NCI-H460 (cell line): ENCODE measurements around the gene TMEM179. TPM values are rescaled to one million over a fixed set of nuclear protein-coding genes. Genes with fewer than 3 reads are reported as not detected.
"Not testable (repeated sequence)": the region's sequence is repeated elsewhere in the genome, so short reads cannot be mapped to it uniquely, and the experiment has no call there.

Experiments used
- DNase-seq: peaks from one replicate; pipeline ENCODE4 v3.0.0-alpha.2; 2016; ENCODE audit warnings: low read depth; ENCODE audit errors: extremely low read depth
- total RNA-seq: library from RNA; depleted of rRNA; stranded (reverse); fragments of >200 nt; shearing (Covaris generic); gene quantifications from 2 replicates; pipeline ENCODE4 v1.2.3, GENCODE V29; 2014

The TMEM179 gene
- total RNA-seq, 1 experiment from 2014 or later, result 3.8 TPM

DNA sequence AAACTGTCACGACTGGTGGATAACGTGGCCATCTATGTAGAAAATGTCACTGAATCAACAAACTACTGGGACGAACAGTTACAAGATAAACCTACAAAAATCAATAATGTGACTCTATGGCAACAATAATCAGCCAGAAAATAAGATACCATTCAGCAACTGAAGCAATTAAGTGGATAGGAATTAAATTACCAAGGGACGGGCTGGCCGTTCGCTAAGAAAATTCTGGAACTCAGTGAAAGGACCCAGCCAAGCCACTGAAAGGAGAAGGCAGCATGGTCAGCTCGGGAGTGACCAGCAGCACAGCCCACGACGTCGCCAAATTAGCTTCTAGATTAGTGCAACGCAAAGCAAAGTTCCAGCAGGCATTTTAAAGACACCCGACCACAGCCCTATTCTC is 33.6 kb upstream of the TMEM179 start:
- no peak for DNase-seq

DNA sequence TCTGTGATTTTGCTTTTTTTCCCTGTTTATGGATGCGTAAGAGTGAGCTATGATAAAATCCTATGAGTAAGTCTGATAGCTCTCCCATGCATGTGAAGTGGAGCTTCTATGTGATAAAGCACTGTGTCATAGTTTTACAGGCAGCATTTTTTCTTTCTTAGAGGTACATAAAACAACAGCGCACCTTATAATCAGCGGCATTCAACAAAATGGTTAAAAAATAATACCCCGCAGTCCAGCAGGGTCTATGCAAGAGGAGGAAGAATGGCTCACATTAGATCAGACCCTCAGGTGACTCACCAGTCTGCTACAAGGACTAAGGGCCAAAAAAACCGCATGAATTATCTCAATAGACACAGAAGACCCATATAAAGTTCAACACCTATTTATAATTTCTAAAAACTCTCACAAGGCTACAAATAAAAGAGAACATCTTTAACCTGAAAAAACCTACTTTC is 33.0 kb upstream of the TMEM179 start:
- DNase-seq, result no peak

DNA sequence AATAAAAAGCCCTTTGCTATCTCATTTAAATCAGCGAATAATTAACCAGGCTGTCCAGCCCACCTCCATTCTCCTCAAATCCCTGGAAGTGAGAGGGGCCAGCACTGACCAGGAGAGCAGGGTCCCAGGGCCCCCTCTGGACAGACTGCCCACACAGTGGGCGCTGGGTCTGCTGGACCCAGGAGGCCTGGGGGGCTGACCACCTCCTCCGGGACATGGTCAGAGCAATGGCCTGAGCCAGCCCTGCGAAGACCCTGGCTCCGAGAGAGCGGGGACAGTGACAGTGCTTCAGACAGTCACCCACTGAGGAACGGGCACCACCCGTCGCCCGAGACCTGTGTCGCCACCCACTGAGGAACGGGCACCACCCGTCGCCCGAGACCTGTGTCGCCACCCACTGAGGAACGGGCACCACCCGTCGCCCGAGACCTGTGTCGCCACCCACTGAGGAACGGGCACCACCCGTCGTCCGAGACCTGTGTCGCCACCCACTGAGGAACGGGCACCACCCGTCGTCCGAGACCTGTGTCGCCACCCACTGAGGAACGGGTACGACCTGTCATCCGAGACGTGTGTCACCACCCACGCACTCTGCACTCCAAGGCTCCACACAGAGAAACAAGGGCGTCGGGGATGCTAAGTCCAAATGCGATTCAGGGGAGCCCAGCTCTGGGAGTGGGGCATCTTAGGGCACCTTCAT is 32.4 kb upstream of the TMEM179 start:
- not testable (repeated sequence) for DNase-seq

DNA sequence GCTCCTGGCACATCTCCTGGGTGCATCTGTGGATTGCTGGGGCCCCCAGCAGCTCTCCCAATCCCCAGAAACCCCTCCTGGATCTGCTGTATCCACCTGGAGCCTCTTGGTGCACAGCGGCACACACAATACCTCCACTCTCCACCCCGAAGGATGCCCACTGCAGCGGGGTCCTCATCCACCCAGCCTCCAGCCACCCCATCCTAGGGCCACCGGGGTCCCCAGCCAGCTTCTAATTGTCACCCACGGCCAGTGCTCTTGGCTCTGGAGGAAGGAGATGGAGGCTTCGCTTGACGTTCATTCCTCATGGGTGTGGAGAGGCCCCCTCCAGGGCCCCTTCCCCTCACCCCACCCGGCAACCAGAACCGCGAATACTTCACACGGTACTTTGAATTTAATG is 31.6 kb upstream of the TMEM179 start:
- DNase-seq, result no peak

GRCh38 chr14:104635717-104636116 is 31.1 kb upstream of the TMEM179 start:
- no peak for DNase-seq

GRCh38 chr14:104634886-104635570 is 30.5 kb upstream of the TMEM179 start:
- no peak for DNase-seq

GRCh38 chr14:104634138-104634760 is 29.7 kb upstream of the TMEM179 start:
- DNase-seq, result no peak

DNA sequence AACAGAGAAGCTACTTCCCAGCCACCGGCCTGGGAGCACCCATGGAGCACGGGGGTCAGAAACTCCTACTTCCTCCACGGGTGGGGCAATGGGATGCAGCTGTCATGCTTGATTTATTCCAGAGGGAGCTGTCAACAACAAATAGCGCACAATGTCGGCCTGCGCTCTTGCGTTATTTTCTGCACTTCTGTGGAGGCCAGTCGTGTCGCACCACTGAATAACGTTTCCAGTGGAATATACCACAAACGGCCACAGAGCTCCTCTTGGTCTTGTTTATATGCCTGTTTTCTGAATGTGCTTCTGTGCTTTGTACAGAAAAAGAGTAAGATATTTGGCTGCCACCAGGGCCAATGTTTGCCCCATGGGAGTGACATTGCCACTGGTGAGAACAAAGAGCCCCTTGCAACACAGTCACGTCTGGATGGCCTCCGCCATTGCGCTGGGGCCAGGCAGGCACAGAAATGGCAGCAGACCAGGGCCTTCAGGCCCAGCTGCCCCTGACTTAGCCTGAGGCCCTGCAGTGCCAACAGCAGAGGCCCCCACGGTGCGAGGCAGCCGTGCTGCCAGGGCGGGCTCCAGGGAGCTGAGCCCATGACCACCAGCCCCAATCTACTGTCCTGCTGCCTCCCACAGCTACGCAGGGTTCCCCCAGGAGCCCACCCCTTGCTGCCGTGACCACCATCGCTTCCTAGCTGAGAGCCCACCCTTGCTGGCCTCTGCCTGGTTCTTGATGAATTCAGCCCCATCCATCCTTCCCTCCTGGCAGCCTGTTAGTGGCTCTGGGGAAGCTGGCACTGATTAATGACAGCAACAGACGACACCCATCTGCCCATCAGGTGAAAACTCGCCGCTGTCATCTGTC is 28.9 kb upstream of the TMEM179 start:
- DNase-seq, result no peak

DNA sequence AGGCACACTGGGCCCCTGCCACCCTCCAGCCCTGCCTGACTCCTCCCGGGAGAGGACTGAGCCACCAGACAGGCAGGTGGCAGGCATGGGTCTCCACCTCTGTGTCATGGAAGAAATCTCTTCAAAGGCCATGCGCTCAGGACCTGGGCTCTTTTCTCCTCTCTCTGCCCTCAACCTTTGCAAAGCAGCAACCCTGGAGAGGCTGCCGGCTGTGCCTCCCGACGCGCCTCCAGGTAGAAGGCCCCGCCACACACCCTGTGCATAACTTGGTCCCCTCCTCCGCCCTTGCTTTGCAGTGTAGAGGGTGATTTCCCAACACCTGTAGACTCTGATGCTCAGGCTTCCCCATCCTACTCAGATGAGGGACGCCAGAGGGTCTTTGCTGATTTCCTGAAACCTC is 28.2 kb upstream of the TMEM179 start:
- no peak for DNase-seq

- DNase-seq, result no peak
These were observed 20.4 kb upstream of the TMEM179 start for GRCh38 chr14:104624939-104625338.

DNA sequence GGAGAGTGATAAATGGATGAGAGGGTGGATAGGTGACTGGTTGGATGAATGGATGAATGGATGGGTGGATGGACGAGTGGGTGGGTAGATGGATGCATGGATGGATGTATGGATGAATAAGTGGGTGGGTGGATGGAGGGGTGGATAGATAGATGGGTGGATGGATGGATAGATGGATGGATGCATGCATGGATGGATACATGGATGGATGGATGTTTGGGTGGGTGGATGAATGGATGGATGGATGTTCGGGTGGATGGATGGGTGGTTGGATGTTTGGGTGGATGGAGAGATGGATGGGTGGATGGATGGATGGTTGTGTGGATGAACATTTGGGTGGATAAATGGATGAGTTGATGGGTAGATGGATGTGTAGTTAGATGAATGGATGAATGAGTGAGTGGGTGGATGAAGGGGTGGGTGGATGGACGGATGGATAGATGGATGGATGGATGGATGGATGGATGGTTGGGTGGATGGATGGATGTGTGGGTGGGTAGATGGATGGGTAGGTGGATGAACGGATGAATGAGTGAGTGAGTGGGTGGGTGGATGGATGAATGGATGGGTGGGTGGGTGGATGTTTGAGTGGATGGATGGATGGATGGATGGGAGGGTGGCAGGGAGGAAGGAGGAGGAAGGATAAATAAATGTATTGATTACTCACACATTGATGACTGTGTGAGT is 9.7 kb upstream of the TMEM179 start:
- DNase-seq, result no peak

DNA sequence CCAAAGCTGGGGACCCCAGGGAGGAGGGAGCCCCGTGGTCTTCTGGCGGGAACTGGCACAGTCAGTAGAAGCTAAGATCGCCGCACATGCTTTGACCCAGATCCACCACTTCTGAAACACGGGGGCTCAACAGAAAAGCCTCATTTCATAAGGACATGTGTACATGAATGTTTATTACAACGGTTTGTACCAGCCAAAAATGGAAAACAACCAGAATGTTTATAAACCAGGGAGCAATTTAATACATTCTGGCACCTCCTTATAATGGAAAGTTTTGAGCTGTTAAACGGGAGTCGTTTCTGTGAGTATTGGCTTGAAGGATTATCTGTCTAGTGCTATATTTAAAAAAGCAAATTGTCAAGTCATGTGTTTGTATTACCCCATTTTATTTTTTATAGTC is 7.3 kb upstream of the TMEM179 start:
- no peak for DNase-seq

DNA sequence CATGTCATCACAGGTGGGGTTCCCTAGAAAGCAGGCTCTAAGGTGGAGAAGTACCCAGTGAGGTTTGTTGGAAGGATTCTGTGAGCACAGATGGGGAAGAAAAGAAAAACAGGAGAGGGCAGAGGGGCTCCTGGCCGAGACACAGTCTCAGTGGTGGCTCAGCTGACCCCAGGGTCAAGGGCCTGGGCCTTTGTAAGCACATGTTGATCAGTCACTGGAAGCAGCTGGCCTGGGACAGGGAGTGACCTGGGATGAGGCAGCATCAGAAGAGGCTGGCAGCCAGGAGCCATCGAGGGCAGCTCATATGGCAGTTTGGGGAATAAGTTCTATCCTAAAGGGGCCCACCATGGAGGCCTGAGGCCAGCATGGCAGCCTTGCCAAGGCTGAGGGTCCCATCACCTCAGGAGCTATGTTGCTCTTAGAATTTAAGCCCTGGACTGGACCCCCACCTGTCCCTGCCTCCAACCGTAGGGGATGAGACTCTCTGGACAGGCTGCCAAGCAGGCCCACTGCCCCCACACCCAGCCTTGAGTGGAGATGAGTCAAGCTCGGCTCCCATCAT is 6.3 kb upstream of the TMEM179 start:
- DNase-seq, result no peak

DNA sequence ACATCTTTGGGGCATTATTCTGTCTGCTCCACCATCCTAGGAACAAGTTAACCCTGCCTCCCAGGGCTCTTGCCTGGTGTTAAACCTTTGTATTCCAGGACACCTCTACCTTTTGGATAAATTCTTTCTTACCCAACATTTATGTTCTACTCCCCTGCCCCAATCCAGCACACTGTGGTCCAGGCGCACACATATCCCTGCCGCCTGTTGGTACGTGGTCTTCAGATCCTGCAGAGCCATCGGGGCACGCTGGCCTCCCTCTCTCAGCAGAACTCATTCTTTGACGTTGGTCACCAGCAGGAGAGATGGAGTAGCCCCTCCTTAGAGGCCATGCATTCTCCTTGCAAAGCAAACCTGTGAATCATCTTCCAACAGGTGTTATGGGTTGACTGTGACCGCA is 5.1 kb upstream of the TMEM179 start:
- no peak for DNase-seq

GRCh38 chr14:104603711-104604401 is 716 bp downstream of the TMEM179 start:
- DNase-seq, result no peak

GRCh38 chr14:104602933-104603325 is 1.6 kb downstream of the TMEM179 start:
- DNase-seq, result no peak

- DNase-seq, result no peak
These were observed 2.1 kb downstream of the TMEM179 start for GRCh38 chr14:104602315-104602932.

GRCh38 chr14:104601786-104602185 is 2.8 kb downstream of the TMEM179 start:
- no peak for DNase-seq

DNA sequence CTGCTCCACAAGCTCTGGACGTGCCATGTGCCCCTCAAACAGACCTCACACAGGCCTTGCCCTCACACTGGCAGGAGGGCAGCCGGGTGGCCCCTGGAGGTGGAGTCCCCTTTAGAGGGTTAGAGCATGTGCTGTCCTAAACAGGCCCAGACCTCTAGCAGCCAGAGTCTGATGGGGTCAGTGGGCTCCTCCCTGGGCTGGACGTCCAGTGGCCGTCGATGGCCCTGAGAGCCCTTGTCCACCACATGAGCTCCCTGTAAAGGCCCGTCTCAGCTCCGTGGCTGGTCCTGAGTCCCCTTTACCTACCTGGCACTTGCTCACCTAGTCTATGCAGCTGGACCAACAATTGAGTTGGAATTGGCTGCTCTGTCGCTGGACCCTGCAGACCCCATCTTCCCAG is 3.8 kb downstream of the TMEM179 start:
- DNase-seq, result no peak
